ENCODE measurements around the gene LARGE1.

LARGE1 gene

GRCh38 chr22:33247758-33248157 lies 672.5 kb downstream of the LARGE1 start:
- Histone ChIP-seq H3K27me3 (no peaks in the 10 kb centered on the region), H3K36me3 (no peaks in the 10 kb centered on the region), H3K4me3 (ENCODE audit: low read depth, low read length) (no peak overlapping the region), H3K9me3 (no peaks in the 10 kb centered on the region), H3K4me1 (no peaks in the 10 kb centered on the region)
- TF ChIP-seq, protein P1, sequence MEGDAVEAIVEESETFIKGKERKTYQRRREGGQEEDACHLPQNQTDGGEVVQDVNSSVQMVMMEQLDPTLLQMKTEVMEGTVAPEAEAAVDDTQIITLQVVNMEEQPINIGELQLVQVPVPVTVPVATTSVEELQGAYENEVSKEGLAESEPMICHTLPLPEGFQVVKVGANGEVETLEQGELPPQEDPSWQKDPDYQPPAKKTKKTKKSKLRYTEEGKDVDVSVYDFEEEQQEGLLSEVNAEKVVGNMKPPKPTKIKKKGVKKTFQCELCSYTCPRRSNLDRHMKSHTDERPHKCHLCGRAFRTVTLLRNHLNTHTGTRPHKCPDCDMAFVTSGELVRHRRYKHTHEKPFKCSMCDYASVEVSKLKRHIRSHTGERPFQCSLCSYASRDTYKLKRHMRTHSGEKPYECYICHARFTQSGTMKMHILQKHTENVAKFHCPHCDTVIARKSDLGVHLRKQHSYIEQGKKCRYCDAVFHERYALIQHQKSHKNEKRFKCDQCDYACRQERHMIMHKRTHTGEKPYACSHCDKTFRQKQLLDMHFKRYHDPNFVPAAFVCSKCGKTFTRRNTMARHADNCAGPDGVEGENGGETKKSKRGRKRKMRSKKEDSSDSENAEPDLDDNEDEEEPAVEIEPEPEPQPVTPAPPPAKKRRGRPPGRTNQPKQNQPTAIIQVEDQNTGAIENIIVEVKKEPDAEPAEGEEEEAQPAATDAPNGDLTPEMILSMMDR (IDR thresholded peaks at IDR 0.05; ENCODE audit: low read depth, low read length) = no peak
- DNase-seq = no peak

DNA sequence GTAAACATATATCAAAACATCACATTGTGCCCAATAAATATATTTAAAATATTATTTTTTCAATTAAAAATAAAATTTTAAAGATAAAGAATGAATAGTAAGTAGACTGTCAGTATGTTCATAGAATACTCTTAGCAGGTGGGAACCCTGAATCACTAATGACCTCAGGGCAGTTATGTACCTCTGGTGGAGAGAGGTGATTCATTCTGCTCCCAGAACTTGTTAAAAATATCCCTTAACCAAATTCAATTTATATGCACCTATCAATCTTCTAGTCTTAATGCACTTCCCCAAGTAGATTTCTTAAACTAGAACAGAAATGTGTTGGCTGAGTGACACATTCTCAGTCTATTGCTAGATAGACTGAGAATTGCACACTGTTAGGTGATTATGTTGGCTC lies 678.2 kb downstream of the LARGE1 start:
- Histone ChIP-seq H3K4me3 (ENCODE audit: low read depth, low read length) (no peak overlapping the region), H3K4me1 (no peaks in the 10 kb centered on the region), H3K36me3 (no peaks in the 10 kb centered on the region), H3K9me3 (no peaks in the 10 kb centered on the region), H3K27me3 (no peaks in the 10 kb centered on the region)
- no peak for DNase-seq
- TF ChIP-seq, protein P1 (IDR thresholded peaks at IDR 0.05; ENCODE audit: low read depth, low read length) = no peak

- no peak for DNase-seq
- Histone ChIP-seq H3K9me3 (no peaks in the 10 kb centered on the region), H3K4me3 (ENCODE audit: low read depth, low read length) (no peak overlapping the region), H3K4me1 (no peaks in the 10 kb centered on the region), H3K36me3 (no peaks in the 10 kb centered on the region), H3K27me3 (no peaks in the 10 kb centered on the region)
- TF ChIP-seq, protein P1 (IDR thresholded peaks at IDR 0.05; ENCODE audit: low read depth, low read length) = no peak
These were observed 679.3 kb downstream of the LARGE1 start for GRCh38 chr22:33240888-33241475.

- TF ChIP-seq, protein P1 (IDR thresholded peaks at IDR 0.05; ENCODE audit: low read depth, low read length) = no peak
These were observed 688.2 kb downstream of the LARGE1 start for GRCh38 chr22:33232071-33232470.

GRCh38 chr22:33227791-33228190 lies 692.5 kb downstream of the LARGE1 start:
- H3K9me3 ChIP-seq = no peaks in the 10 kb centered on the region

More at GRCh38 chr22:33232071-33232470, 688.2 kb downstream of the LARGE1 start:
- Histone ChIP-seq H3K4me3 (ENCODE audit: low read depth, low read length) (no peak overlapping the region), H3K36me3 (no peaks in the 10 kb centered on the region), H3K4me1 (no peaks in the 10 kb centered on the region), H3K9me3 (no peaks in the 10 kb centered on the region), H3K27me3 (no peaks in the 10 kb centered on the region)
- DNase-seq = no peak

GRCh38 chr22:33224841-33225240 lies 695.4 kb downstream of the LARGE1 start:
- no peak for DNase-seq
- no peak overlapping the region for H3K4me3 ChIP-seq (ENCODE audit: low read depth, low read length)
- no peaks in the 10 kb centered on the region for H3K9me3 ChIP-seq
- TF ChIP-seq, protein P1 (IDR thresholded peaks at IDR 0.05; ENCODE audit: low read depth, low read length) = no peak
- no peaks in the 10 kb centered on the region for H3K4me1 ChIP-seq
- H3K36me3 ChIP-seq = no peaks in the 10 kb centered on the region
- H3K27me3 ChIP-seq = no peaks in the 10 kb centered on the region

More at GRCh38 chr22:33227791-33228190, 692.5 kb downstream of the LARGE1 start:
- H3K27me3 ChIP-seq = no peaks in the 10 kb centered on the region
- no peaks in the 10 kb centered on the region for H3K4me1 ChIP-seq
- H3K36me3 ChIP-seq = no peaks in the 10 kb centered on the region
- TF ChIP-seq, protein P1 (IDR thresholded peaks at IDR 0.05; ENCODE audit: low read depth, low read length) = no peak
- no peak for DNase-seq
- no peak overlapping the region for H3K4me3 ChIP-seq (ENCODE audit: low read depth, low read length)

Data from BE2C (cell line).